GM12864 (cell line): Measurements from ENCODE around the gene HRAS.

Source experiments
- DNase-seq: peaks from one replicate; pipeline ENCODE4 v3.0.0-alpha.2; 2011; ENCODE audit warnings: low read depth
- H3K4me3 ChIP-seq: 2 replicates; pipeline ENCODE4 v1.5.1; 2011; ENCODE audit warnings: mild to moderate bottlenecking, low read depth, low read length, control low read depth
- TF ChIP-seq, protein P1 (sequence below): IDR thresholded peaks from 2 replicates; pipeline ENCODE4 v1.5.1; 2011; ENCODE audit warnings: low read depth, mild to moderate bottlenecking, moderate library complexity, low read length, control low read depth, inconsistent platforms; ENCODE audit errors: missing control alignments

HRAS gene

DNA sequence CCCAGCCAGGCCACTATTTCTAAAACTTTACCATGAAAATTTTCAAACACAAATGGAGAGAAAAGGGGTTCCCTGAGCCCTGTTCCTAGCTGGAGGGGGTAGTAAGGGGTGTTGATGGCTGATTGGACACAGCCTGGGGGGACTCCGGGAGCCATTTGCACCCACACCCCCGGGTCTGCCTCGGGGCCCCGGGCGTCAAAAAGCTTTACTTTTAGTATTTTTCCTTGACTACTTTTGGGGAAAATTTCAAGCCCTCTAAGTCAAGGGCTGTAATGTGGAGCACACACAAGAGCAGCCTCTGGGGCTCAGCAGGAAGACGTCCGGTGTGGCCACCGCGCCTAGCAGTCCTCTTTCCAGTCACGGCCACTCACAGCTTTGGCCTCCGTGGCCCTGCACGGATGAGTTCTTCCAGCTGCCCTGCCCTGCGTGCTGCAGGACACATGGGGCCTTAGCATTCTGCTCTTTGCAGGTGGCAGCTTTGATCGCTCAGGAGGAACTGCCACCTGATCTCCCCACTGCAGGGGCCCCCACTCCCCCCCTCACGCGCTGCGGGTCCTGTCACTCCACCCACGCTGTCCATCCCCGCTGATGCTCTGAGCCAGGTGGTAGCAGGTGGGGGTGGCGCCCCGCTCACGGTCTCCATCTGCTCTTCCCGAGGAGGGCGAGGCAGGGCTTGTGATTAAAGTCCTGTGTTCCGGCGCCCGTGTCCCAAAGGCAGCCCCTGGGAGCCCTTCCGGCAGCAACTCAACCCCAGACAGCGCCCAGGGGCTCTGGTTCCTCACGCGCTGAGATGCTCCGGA, 42.7 kb downstream of the HRAS start:
- TF ChIP-seq, protein P1, sequence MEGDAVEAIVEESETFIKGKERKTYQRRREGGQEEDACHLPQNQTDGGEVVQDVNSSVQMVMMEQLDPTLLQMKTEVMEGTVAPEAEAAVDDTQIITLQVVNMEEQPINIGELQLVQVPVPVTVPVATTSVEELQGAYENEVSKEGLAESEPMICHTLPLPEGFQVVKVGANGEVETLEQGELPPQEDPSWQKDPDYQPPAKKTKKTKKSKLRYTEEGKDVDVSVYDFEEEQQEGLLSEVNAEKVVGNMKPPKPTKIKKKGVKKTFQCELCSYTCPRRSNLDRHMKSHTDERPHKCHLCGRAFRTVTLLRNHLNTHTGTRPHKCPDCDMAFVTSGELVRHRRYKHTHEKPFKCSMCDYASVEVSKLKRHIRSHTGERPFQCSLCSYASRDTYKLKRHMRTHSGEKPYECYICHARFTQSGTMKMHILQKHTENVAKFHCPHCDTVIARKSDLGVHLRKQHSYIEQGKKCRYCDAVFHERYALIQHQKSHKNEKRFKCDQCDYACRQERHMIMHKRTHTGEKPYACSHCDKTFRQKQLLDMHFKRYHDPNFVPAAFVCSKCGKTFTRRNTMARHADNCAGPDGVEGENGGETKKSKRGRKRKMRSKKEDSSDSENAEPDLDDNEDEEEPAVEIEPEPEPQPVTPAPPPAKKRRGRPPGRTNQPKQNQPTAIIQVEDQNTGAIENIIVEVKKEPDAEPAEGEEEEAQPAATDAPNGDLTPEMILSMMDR, result no peak
- H3K4me3 ChIP-seq, result no peak overlapping the region
- DNase-seq, result no peak

DNA sequence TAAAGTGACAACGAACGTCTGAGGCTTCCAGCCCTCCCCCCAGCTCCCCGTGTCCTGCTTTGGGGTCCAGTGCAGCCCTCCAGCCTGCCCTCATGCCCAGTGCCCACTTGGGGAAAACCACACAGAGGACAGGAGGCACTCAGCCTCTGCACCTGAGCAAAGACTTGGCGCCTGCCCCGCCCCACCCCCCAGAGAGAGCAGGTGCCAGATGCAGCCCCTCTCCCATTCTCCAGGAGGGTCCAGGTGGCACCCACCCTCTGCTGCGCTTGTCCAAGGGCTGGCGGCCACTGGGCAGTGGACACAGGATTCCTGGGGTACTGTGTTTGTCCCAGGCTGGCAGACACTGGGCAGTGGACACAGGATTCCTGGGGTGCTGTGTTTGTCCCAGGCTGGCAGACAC, 44.0 kb downstream of the HRAS start:
- TF ChIP-seq, protein P1, result no peak

DNA sequence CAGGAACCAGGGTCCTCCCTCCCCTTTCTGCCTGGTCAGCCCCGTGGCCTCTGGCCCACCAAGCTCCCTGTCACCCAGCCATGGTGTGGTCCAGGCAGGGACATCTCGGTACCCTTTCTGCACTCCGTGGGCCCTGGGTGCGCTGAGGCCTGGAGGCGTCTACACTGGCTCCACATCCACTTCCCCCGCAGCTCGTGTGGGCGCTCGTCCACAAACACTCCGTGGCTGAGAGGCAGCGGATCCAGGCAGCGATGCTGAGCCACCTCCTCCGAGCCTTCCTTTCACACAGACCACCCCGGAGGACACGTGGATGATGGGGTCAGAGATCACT, 44.5 kb downstream of the HRAS start:
- TF ChIP-seq, protein P1, result no peak
- no peak for DNase-seq
- H3K4me3 ChIP-seq, result no peak overlapping the region

More for the DNA sequence above, 44.0 kb downstream of the HRAS start:
- DNase-seq, result no peak
- no peak overlapping the region for H3K4me3 ChIP-seq

DNA sequence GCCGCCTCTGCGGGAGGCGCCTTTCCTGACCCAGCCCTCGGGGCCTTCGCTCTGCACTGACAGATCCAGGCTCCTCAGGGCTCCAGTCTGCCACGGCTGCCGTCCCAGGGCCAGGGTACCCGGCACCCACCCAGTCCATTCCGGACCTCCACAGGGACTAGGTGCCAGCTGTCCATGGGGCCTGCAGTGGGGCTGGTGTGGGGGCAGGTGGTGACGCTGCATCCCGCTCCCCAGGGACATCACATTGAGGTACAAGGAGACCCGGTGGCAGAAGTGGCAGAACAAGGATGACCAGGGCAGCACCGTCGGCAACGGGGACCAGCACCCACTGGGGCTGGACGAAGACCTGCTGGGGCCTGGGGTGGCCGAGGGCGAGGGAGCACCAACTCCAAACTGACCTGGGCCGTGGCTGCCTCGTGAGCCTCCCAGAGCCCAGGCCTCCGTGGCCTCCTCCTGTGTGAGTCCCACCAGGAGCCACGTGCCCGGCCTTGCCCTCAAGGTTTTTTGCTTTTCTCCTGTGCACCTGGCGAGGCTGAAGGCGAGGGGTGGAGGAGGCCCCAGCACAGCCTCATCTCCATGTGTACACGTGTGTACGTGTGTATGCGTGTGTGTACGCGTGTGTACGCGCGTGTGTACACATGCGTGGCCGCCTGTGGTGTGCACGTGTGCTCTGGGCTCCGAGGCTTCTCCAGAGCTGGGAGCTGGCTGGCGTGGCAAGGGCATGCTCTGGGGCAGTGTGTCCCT, 45.0 kb downstream of the HRAS start:
- no peak for DNase-seq
- no peak overlapping the region for H3K4me3 ChIP-seq
- TF ChIP-seq, protein P1, result no peak

DNA sequence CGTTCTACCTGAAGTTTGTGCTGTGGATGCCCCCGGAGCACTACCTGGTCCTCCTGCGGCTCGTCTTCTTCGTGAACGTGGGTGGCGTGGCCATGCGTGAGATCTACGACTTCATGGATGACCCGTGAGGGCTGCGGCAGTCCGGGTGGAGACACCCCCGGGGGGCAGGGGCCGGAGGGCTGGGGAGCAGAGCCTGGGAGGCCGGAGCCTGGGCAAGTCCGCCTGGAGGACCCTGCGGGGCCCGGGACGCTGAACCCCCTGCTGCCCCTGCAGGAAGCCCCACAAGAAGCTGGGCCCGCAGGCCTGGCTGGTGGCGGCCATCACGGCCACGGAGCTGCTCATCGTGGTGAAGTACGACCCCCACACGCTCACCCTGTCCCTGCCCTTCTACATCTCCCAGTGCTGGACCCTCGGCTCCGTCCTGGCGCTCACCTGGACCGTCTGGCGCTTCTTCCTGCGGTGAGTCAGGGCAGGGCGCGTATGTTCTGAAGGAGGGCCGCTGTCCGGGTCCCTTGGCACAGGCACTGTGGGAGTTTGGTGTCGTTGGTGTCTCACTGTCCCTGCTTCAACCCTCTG, 45.7 kb downstream of the HRAS start:
- DNase-seq, result no peak
- H3K4me3 ChIP-seq, result no peak overlapping the region
- TF ChIP-seq, protein P1, result no peak

DNA sequence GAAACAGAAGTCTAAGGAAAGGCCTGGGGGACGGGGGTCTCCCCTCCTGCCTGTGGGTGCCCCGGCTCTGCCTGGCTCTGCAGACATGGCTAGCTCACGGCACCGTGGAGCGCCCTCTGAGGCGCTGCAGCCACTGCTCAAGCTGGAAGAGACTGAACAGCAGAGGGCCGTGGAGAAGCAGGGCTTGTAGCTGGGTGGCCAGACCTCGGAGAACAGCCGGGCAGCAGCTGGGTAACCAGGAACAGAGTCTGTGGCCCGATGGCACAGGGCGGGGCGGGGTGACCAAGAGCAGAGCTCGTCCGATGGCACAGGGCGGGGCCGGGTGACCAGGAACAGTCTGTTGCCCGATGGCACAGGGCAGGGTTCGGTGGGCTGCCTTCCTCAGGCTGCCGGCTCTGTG, 46.4 kb downstream of the HRAS start:
- H3K4me3 ChIP-seq, result no peak overlapping the region
- DNase-seq, result no peak
- TF ChIP-seq, protein P1, result no peak
